ENCODE measurements around the gene IL1F10. TPM values are rescaled to one million over a fixed set of nuclear protein-coding genes. Genes with fewer than 3 reads are reported as not detected.

The IL1F10 gene
- polyA plus RNA-seq, 1 donor from 2014 or later, result not detected

DNA sequence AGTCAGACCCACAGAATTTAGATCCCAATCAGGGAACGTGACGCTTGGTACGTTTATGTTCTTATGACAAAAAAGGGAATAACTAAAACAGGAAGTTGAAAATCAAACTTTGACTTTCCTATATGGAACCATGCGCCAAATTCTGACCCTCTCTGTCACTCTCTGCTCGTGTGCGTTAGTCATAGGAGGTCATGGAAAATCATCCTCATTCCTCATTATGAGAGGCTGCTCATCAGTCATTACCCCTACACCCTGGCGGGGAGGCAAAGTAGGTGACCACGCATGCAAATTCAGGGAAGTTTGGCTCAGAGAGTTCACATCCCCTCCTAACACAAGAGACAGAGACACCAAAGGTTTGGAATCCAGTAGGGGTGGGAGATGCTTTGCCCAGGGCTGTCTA, 15.5 kb downstream of the IL1F10 start:
- H3K4me3 ChIP-seq (ENCODE audit: low read length), result no peak overlapping the region
- H3K9me2 ChIP-seq (ENCODE audit: insufficient read depth, low read length), result no peaks in the 10 kb centered on the region
- no peak overlapping the region for H3K27ac ChIP-seq (ENCODE audit: low read length)
- TF ChIP-seq SMC3 (conservative IDR thresholded peaks at IDR 0.05; ENCODE audit: poor library complexity) (no peak), EP300 (conservative IDR thresholded peaks at IDR 0.05; ENCODE audit: poor library complexity, severe bottlenecking) (no peak), POLR2AphosphoS5 (IDR thresholded peaks at IDR 0.05) (no peak), EZH2 (IDR thresholded peaks at IDR 0.05; ENCODE audit: borderline replicate concordance, insufficient read depth, low read length, poor library complexity, severe bottlenecking) (no peak), CTCF (IDR thresholded peaks at IDR 0.05; ENCODE audit: poor library complexity, severe bottlenecking) (no peak), TAF1 (IDR thresholded peaks at IDR 0.05; ENCODE audit: low read depth) (no peak), MXI1 (conservative IDR thresholded peaks at IDR 0.05; ENCODE audit: poor library complexity, severe bottlenecking) (no peak), RAD21 (conservative IDR thresholded peaks at IDR 0.05) (no peak)
- TF ChIP-seq, protein P1, sequence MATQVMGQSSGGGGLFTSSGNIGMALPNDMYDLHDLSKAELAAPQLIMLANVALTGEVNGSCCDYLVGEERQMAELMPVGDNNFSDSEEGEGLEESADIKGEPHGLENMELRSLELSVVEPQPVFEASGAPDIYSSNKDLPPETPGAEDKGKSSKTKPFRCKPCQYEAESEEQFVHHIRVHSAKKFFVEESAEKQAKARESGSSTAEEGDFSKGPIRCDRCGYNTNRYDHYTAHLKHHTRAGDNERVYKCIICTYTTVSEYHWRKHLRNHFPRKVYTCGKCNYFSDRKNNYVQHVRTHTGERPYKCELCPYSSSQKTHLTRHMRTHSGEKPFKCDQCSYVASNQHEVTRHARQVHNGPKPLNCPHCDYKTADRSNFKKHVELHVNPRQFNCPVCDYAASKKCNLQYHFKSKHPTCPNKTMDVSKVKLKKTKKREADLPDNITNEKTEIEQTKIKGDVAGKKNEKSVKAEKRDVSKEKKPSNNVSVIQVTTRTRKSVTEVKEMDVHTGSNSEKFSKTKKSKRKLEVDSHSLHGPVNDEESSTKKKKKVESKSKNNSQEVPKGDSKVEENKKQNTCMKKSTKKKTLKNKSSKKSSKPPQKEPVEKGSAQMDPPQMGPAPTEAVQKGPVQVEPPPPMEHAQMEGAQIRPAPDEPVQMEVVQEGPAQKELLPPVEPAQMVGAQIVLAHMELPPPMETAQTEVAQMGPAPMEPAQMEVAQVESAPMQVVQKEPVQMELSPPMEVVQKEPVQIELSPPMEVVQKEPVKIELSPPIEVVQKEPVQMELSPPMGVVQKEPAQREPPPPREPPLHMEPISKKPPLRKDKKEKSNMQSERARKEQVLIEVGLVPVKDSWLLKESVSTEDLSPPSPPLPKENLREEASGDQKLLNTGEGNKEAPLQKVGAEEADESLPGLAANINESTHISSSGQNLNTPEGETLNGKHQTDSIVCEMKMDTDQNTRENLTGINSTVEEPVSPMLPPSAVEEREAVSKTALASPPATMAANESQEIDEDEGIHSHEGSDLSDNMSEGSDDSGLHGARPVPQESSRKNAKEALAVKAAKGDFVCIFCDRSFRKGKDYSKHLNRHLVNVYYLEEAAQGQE (IDR thresholded peaks at IDR 0.05; ENCODE audit: borderline replicate concordance), result no peak
- no peaks in the 10 kb centered on the region for H3K27me3 ChIP-seq (ENCODE audit: insufficient read depth, low read depth, low read length)
- H3F3A ChIP-seq (ENCODE audit: insufficient read depth, low read length, poor library complexity, severe bottlenecking), result no peaks in the 10 kb centered on the region
- H2AFZ ChIP-seq (ENCODE audit: low read depth, low read length), result no peak overlapping the region
- H3K4me2 ChIP-seq (ENCODE audit: low read length), result no peak overlapping the region
- no peaks in the 10 kb centered on the region for H4K20me1 ChIP-seq (ENCODE audit: insufficient read depth)
- no peaks in the 10 kb centered on the region for H3K79me2 ChIP-seq (replicated peaks; ENCODE audit: insufficient read depth, low read length)
- no peaks in the 10 kb centered on the region for H3K9me3 ChIP-seq (ENCODE audit: low read length)
- H3K36me3 ChIP-seq (ENCODE audit: insufficient read depth, low read length), result no peaks in the 10 kb centered on the region
- no peak overlapping the region for H3K9ac ChIP-seq (ENCODE audit: low read length)

DNA sequence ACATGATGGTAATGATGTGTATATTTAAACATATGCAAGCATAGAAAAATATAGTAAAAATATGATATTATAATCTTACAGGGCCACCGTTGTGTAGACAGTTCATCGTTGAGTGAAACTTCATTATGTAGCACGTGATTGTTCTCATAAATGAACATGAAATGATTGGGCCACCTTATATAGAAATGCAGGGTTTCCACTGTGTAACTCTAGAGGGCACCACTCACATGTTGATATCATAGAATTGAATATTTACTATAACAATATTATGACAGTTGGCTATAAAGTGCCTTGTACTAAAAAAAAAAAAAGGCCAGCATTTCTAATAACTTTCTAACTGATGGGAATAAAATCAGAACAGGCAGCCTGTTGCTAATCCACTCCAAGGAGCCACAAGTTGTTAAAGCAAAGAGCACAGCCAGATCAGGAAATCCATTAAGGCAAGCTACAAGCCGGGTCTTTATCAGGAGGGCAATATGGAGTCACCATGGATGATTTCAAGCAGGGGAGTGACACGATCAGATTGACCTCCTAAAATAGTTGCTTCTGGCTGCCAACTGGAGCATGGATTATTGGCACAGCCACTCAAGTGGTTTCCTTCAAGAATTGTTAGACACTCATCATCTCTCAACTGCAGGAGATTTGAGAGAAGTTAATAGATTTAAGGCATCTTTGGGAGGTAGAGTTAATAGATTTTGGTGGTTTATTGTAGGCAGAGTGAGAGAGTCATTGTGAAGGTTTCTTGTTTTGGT, 16.7 kb downstream of the IL1F10 start:
- Histone ChIP-seq H3K4me3 (ENCODE audit: low read length) (no peak overlapping the region), H3K9me3 (ENCODE audit: low read length) (no peaks in the 10 kb centered on the region), H2AFZ (ENCODE audit: low read depth, low read length) (no peak overlapping the region), H3F3A (ENCODE audit: insufficient read depth, low read length, poor library complexity, severe bottlenecking) (no peaks in the 10 kb centered on the region), H3K4me2 (ENCODE audit: low read length) (no peak overlapping the region), H3K27ac (ENCODE audit: low read length) (no peak overlapping the region), H3K9me2 (ENCODE audit: insufficient read depth, low read length) (no peaks in the 10 kb centered on the region), H3K79me2 (replicated peaks; ENCODE audit: insufficient read depth, low read length) (no peaks in the 10 kb centered on the region), H3K9ac (ENCODE audit: low read length) (no peak overlapping the region), H3K36me3 (ENCODE audit: insufficient read depth, low read length) (no peaks in the 10 kb centered on the region), H4K20me1 (ENCODE audit: insufficient read depth) (no peaks in the 10 kb centered on the region), H3K27me3 (ENCODE audit: insufficient read depth, low read depth, low read length) (no peaks in the 10 kb centered on the region)
- TF ChIP-seq POLR2AphosphoS5 (IDR thresholded peaks at IDR 0.05), result no peak
- TF ChIP-seq EZH2 (IDR thresholded peaks at IDR 0.05; ENCODE audit: borderline replicate concordance, insufficient read depth, low read length, poor library complexity, severe bottlenecking), result no peak
- no peak for TF ChIP-seq MXI1 (conservative IDR thresholded peaks at IDR 0.05; ENCODE audit: poor library complexity, severe bottlenecking)
- no peak for TF ChIP-seq TAF1 (IDR thresholded peaks at IDR 0.05; ENCODE audit: low read depth)
- no peak for TF ChIP-seq EP300 (conservative IDR thresholded peaks at IDR 0.05; ENCODE audit: poor library complexity, severe bottlenecking)
- TF ChIP-seq SMC3 (conservative IDR thresholded peaks at IDR 0.05; ENCODE audit: poor library complexity), result no peak
- TF ChIP-seq, protein P1 (IDR thresholded peaks at IDR 0.05; ENCODE audit: borderline replicate concordance), result no peak
- TF ChIP-seq CTCF (IDR thresholded peaks at IDR 0.05; ENCODE audit: poor library complexity, severe bottlenecking), result no peak
- no peak for TF ChIP-seq RAD21 (conservative IDR thresholded peaks at IDR 0.05)
